IPS DF 4.7 (cell line): ENCODE results near the gene ENTPD3.

ENCODE experiments used
- DNase-seq: peaks from one replicate; pipeline ENCODE4 v3.0.0-alpha.2; 2013; ENCODE audit warnings: low spot score; ENCODE audit errors: extremely low read depth

Gene ENTPD3, protein sequence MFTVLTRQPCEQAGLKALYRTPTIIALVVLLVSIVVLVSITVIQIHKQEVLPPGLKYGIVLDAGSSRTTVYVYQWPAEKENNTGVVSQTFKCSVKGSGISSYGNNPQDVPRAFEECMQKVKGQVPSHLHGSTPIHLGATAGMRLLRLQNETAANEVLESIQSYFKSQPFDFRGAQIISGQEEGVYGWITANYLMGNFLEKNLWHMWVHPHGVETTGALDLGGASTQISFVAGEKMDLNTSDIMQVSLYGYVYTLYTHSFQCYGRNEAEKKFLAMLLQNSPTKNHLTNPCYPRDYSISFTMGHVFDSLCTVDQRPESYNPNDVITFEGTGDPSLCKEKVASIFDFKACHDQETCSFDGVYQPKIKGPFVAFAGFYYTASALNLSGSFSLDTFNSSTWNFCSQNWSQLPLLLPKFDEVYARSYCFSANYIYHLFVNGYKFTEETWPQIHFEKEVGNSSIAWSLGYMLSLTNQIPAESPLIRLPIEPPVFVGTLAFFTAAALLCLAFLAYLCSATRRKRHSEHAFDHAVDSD

DNA sequence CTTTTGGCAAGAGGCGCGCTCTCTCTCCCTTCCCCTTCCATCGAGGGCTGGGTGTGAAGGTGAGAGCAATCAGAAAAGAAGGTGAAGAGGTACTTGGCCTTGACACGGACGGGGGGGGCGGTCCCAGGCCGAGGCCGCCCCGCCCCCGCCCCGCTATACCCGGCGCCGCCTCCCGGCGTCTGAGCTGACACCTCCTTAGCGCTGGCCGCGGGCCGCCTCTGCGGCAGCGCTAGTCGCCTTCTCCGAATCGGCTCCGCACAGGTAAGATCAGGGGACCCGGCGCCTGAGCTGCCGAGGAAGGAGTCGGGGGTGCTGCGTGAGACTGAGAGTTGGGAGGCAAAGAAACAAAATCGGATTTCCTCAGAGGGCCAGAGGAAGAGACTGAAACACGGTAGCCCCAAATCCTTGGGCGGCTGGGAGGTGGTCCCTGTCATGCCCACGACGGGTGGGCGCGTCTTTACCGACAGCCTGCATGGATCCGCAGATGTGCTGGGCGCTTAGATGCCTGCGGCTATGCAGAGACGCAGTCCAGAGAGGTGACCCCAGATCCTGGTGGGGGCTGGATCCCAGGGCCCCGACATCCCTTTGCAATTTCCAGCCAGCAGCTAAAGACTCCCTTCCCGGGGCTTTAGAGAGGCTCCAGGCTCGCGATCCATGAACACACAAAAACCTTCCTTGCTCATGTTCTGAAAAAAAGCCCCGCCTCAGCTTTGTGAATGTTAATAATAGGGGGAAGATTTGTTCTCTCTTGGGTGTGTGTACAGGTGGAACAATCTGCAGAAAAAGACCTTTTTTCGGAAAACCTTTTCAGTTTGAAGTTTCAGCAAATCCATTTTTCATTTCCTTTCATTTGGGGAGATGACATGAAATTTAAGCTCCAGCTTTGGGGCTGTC lies at the start of gene ENTPD3:
Gene ENTPD3, plus strand, starts transcription at position 184 of the 894 bp plus-strand sequence. CDS start 874 bp downstream, outside the sequence.
- no peak for DNase-seq

DNA sequence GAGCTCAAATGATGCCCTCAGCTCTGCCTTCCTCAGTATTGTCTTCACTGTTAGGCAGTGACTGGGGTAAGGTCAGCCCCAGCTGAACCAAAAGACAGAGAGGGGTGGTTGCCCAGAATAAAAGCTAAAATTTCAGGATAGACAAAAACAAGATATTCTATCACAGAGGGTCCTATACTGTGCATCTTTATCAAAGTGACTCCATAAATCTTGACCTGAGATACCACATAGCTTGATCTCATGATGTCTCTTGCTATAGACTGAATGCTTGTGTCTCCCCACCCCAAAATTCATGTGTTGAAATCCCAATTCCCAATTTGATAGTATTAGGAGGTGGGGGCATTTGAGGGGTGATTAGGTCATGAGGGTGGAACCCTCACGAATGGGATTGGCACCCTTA lies 47.1 kb upstream of the ENTPD3 start:
- no peak for DNase-seq

DNA sequence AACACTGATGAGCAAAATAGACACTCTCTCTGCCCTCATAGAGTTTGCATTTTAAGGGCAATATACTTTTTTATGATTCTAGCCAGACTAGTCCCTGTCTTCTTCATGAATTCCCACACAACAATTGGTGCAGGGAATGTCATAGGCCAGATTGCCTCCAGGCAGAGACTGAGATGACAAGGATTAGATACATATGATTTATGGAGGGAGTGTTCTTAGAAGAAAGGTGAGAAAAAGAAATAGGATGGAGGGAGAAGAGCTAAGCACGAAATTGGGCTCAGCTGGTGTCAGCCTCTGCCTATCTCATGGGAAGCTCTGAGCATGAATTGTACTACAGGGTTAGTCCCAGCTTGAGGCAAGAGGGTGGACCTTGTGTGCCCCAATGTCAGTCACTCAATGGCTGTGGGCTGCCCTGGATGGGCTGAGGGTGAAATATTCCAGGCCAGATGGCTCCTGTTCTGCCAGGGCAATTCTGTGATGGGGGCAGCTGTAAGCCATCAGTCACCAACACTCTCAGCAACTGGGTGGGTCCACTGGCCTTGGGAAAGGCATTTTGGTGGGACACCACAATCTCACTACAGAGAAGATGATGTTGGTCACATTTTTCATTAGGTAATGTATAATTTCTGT lies 46.3 kb upstream of the ENTPD3 start:
- DNase-seq = no peak

DNA sequence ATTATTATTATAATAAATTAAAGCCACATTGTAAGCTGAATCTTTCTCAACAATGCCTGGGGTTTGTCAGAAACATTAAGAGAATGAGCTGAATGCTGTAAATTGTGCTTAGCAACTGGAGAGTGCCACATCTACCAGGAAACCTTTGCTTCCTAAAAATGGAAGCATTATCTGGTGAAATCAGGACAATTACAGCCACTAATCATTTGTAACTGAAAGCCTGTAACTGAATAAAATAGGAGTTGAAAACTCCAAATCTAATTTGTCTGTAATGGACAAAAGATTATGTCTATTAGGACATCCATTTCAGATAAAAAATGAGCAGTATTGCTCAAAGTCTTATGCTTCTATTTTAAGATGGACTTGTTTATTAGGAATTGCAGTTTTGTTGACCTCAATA lies 45.3 kb upstream of the ENTPD3 start:
- DNase-seq = no peak

DNA sequence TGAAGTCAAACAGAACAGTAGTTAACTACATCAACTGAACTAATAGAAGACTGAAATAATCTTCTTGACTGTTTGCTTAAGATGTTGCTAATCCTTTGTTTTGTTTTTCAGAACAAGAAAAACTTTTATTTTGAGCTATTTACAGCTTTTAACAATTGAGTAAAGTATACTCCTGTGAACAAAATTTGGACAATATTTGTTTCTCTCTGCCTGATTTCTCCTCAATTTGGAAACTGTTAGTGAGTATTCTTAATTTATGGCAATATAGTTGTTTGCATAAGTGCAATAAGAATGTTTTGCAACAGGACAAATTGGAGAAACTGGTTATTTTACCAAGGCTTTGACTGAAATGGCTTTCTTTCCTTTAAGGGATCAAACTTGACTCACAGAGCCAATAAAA lies 36.5 kb upstream of the ENTPD3 start:
- DNase-seq = no peak

DNA sequence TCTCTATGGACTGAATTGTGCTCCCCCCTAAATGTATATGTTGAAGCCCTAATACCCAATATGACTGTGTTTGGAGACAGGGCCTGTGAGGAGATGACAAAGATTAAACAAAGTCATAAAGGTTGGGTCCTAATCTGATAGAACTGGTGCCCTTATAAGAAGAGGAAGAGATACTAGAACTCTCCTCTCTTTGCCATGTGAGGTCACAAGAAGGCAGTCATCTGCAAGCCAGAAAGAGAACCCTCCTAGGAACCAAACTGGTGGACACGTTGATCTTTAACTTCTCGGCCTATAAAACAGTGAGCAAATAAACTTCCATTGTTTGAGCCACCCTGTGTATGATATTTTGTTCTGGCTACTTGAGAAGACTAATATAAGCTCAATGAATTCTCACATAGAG lies 31.6 kb upstream of the ENTPD3 start:
- DNase-seq = no peak

DNA sequence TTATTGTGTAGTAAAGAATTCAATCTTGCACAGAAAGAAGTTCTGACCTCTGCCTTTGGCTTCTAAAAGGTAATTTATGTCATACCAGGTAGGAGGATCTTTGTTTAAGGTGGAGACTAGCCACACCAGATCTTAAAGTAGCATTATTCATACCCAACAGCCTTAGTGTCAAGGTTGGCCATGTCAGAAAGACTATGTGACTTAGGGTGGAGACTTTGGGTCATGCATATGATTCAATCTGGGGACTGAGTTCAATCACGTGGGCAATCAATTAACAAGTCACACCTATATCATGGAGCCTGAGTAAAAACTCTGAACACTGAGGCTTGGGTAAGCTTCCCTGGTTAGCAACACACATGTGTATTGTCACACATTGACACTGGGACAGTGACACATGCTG lies 28.5 kb upstream of the ENTPD3 start:
- no peak for DNase-seq

DNA sequence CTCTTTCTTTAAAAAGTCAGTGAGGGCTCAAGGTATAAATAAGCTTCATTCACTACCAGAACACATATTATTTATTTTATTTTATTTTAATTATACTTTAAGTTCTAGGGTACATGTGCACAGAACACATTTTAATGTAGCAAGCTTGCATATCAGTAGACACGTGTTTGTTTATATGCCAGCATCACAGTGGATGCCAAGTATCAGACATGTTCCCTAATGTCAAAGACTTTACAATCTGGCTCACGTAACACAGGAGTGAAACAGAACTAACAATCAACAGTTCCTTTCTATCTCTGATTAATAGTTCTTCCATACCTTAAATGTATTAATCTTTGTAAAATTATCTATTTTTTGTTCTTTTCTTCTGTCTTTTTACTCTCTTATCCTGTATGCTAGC lies 23.3 kb upstream of the ENTPD3 start:
- DNase-seq = no peak

DNA sequence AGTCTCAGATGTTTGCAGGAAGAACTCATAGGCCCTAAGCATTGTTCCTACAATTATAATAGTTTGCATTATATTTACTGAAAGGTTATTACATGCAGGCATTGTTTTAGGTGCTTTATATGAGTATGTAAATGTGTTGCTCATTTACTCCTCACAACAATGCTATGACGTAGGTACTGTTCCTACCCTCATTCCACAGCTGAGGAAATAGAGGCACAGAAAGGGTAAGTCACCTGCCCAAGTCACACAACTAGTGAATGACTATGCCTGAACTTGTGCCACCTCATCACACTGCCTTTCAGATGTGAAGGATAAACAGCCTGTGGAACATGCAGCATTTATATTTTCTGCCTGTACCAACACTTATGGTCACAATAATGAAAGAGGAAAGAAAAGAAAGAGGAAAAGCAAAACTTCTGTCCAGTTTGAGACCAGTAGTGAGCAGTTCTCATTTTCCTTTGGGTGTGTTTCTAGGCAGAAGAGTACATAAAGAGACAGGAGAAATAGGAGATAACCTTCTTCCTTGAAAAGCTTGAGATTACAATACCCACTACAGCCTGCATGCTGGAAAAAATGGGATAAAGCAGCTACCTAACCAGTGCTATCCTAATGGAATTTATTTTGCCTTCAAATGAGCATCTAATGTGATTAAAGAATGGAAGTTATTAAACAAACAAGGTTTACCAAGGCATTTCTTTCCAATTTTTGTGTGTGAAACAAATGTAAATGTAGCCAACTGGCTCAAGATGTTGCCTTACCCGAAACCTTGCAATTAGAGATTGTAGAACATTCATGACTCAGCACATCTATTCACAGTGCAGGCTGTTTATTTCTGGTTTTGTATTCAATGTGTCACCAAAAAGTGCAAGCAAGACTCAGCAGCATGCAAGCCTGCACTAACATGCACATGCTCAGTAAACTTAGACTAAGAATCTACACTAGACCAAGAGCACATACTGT lies 20.5 kb upstream of the ENTPD3 start:
- DNase-seq = no peak

DNA sequence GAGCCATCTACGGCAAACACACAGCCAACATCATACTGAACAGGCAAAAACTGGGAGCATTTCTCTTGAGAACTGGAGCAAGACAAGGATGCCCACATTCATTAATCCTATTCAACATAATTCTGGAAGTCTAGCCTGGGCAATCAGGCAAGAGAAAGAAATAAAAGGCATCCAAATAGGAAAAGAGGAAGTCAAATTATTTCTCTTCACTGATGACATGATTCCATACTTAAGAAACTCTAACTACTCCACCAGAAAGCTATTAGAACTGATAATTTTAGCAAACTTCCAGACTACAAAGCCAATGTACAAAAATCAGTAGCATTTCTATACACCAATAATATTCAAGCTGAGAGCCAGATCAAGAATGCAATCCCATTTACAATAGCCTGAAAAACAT lies 17.3 kb upstream of the ENTPD3 start:
- no peak for DNase-seq

DNA sequence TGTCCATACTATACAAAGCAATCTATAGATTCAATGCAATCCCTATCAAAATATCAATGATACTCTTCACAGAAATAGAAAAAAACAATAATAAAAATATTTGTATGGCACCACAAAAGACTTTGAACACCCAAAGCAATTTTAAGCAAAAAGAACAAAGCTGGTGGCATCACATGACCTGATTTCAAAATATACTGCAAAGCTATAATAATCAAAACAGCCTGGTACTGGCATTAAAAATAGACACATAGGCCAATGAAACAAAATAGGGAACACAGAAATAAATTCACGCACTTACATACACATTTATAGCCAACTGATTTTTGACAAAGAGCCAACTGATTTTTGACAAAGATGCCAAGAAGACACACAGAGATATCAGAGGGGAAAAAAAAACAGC lies 9.2 kb upstream of the ENTPD3 start:
- no peak for DNase-seq

DNA sequence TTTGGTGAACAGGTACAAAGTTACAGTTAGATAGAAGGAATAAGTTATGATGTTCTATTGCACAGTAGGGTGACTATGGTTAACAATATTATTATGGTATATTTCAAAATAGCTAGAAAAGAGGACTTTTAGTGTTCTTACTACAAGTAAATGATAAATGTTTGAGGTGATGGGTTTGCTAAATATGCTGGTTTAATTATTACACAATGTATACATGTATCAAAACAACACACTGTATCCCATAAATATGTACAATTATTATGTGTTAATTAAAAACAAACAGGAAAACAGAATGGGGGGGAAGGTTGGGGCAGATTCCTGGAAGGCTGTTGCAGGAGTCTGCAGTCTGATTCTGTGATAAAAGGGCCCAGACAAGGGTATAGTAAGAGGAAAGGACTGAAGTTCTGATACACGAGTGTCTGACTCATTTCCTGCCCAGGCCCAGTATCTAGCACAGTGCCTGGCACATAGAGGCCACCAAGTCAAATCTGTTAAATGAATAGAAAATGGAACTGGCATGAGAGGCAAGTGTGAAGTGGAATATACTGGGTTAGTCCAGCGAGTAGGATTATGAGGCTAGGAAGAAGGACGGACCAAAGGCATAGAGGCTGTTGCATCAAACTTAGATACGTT lies 7.2 kb upstream of the ENTPD3 start:
- no peak for DNase-seq

DNA sequence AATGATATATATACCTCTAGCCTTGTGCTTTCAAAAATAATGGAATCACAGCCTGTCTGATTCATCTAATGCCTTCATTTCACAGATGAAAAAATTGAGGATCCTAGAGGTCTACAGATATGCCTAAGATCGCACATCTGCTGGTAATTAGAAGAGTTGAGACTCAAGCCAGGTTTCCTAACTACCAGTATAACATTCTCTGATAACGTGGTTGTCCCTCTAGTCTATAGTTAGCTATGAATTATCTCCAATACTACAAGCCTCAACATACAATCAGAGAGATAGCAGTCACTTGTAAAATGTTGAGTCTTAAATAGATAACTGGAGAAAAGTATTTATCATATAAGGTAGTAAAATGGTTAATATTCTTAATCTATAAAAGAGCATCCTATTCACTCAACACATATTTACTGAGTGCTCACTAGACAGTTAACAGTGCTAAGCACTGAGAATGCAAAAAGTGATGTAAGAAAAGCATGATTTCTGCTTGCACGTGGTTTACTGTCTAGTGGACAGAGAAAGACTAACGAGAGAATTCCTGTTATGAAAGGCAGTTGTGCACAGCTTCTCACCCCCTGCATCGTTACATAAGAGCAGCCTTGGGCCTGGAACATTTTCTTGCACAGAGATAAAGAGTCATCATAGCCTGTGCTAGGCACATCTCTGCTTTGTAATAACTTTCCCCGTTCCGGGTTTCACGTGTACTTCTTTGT lies 4.9 kb upstream of the ENTPD3 start:
- no peak for DNase-seq

DNA sequence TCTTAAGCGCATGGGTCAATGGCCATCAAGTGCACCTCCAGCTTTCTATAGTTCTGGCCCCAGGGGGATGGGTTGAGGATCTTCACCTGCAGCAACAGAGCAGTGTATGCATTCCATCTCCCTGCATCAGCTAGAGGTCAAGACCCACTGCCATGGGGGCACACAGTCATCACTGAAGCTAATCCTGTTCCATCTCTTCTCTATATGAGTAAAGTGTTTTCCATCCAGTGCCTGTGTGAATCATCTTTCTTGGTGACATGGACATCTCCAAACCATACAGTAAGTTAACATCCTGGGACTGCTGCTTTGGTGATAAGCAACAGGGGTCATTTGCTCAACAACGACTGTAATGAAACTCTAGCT lies 4.4 kb upstream of the ENTPD3 start:
- DNase-seq = no peak

DNA sequence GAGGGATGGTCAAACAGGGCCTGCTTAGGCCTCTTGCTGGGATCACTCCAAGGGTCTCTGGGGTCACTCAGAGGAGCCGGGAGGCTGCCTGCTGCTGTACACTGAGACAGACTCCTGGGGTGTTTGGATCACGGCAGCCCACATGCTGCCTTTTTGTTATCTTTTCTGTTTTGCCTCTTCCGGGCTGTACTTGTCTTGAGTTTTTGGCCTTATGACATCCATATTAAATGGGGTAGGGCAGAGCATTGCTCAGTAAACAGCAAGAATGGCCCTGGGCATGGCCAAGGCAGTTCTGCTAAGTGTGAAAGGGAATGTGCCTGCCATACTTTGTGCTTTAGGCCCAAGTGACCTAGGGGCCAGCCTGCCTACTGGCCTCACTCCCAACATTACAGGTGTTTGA lies 771 bp upstream of the ENTPD3 start:
- DNase-seq = no peak

DNA sequence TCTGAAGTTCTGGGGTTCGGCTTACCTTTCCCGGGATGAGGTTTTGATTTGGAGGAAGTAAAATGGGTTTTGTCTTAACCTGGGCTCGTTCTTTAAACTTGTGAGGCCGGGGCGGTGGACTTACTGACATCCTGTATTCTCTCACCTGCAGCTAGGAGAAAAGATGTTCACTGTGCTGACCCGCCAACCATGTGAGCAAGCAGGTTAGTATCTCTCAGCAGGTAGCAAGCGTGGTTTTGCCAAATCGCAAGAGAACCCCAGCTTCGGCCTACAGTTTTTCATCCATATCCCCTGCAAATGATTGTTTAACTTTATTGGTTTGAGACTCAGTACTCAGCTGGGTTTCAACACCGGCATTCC lies 891 bp downstream of the ENTPD3 start:
- no peak for DNase-seq

DNA sequence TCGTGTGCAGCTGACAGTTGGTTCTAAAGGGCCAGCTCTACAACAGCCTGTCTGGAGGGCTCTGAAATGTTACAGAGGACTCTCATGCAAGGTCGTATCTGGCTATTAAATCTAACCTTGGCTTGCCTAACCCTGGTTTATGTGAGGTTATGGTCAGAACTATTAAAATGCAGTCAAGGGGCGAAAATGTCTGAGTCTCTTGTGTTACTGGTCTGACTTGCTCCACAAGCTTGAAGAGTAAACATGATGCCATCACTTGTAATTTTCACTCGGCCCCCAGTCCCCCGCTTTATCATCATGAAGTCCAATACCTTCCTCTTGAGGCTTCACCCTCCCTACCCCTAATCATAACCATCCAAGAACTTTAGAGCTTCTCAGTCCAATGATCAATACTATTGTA lies 9.4 kb downstream of the ENTPD3 start:
- DNase-seq = no peak

DNA sequence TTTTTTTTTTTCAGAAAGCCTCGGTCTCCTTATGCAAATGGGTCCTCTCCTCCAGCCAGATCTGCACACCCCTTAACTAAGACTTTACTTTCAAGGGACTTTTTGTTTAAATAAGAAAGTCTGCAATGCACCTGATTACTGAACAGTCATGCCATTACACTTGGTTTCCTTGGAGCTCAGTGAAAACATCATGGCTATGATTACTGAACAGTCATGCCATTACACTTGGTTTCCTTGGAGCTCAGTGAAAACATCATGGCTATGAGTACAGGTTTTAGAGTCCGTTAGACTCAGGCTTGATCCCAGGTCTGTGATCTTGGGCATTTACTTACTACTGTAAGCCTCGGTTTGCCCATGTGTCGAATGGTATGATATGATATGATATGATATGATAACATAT lies 10.1 kb downstream of the ENTPD3 start:
- no peak for DNase-seq

DNA sequence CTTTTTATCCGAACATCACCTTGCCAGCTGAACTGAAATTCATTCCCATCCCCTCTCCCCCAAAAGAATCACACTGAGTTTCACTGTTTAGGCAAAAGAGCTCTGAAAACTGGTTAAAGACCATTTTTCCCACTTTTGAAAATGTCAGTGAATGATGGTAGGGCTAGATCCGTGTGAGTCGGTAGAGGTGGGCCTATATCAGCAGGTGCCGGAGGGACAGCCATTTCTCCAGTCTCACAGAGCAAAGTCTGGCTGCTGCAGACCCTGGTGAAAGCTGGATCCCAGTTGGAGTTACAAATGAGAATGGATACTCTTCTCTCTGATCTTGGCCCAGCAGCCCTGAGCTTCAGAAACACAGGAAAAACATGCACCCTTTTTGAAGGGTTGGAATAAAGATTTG lies 10.9 kb downstream of the ENTPD3 start:
- no peak for DNase-seq

DNA sequence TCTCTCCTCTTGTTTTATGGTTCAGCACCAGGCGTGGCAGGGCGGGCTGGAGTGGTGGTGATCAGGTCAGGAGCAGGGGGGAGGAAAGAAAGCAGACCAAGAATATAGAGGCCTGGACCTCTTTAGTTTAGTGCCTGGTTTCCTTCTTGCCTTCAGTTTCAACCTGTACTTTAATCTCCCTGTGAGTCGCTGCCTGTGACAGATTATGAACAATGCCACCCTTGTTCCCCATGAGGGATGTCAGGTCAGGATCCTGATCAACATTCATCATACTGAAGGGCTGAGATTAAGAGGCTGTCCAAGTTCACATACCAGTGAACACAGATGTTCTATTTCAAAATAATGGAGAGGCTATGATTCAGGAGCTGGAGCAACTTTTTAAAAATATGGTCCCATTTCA lies 11.4 kb downstream of the ENTPD3 start:
- DNase-seq = no peak
